DMS79 treated with DMSO at 0.1 percent for 48 hours (cell line): ENCODE results near the gene C19orf38.
"Not testable (repeated sequence)": the region's sequence is repeated elsewhere in the genome, so short reads cannot be mapped to it uniquely, and the experiment has no call there.

ENCODE experiments used
- DNase-seq: peaks from one replicate; lab custom pipeline; 2025; lab: John Stamatoyannopoulos, UW

Gene C19orf38

GRCh38 chr19:10852098-10852800, 4.0 kb downstream of the C19orf38 start:
- no peak for DNase-seq

GRCh38 chr19:10852941-10853340, 4.7 kb downstream of the C19orf38 start:
- no peak for DNase-seq

GRCh38 chr19:10854350-10855089, 6.3 kb downstream of the C19orf38 start:
- DNase-seq = no peak

- no peak for DNase-seq
These were observed 7.8 kb downstream of the C19orf38 start for GRCh38 chr19:10855879-10856522.

GRCh38 chr19:10856899-10857298, 8.7 kb downstream of the C19orf38 start:
- not testable (repeated sequence) for DNase-seq

GRCh38 chr19:10858204-10858828, 10.1 kb downstream of the C19orf38 start:
- DNase-seq = no peak

- no peak for DNase-seq
These were observed 13.0 kb downstream of the C19orf38 start for GRCh38 chr19:10861103-10861651.

- no peak for DNase-seq
These were observed 14.4 kb downstream of the C19orf38 start for GRCh38 chr19:10862561-10863106.

GRCh38 chr19:10863107-10863717, 15.0 kb downstream of the C19orf38 start:
- DNase-seq = no peak

- DNase-seq = peak; percentile 81
These were observed 16.3 kb downstream of the C19orf38 start for GRCh38 chr19:10864538-10864899.

GRCh38 chr19:10866495-10866894, 18.3 kb downstream of the C19orf38 start:
- no peak for DNase-seq

GRCh38 chr19:10868872-10869547, 20.8 kb downstream of the C19orf38 start:
- DNase-seq = no peak

- DNase-seq = not testable (repeated sequence)
These were observed 21.7 kb downstream of the C19orf38 start for GRCh38 chr19:10869872-10870311.

- peak; percentile 89 for DNase-seq
These were observed 22.3 kb downstream of the C19orf38 start for GRCh38 chr19:10870501-10870954.

GRCh38 chr19:10870955-10871603, 22.9 kb downstream of the C19orf38 start, which contains the start of gene CARM1:
CARM1 (plus strand) TSS chr19:10871553; CDS start chr19:10871703, 150 bp downstream.
- DNase-seq = peak; percentile 99

GRCh38 chr19:10871711-10872545, 23.7 kb downstream of the C19orf38 start:
- no peak for DNase-seq

GRCh38 chr19:10872546-10873107, 24.4 kb downstream of the C19orf38 start:
- no peak for DNase-seq

- DNase-seq = no peak
These were observed 25.8 kb downstream of the C19orf38 start for GRCh38 chr19:10874024-10874423.
